ENCODE measurements around the gene PRELID2.

Gene PRELID2

DNA sequence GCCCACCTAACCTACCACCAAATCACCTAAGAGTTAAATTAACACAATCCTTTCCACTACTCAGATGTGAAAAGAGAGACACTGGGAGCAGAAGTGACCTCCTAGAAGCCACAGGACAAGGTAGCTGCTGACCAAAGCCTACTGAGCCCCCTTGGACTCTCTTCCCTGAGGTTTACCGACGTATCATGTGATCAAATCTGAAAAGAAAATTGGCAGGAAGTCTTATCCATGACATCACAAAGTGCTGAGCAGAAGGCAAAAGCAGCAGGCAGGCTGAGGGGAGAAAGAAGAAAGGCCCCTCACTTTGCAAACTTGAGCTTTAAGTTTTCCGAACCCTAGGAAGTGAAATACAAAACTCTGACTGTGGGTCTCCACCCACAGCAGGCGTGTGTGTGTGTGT, 11.1 kb downstream of the PRELID2 start:
- TF ChIP-seq, protein P1, sequence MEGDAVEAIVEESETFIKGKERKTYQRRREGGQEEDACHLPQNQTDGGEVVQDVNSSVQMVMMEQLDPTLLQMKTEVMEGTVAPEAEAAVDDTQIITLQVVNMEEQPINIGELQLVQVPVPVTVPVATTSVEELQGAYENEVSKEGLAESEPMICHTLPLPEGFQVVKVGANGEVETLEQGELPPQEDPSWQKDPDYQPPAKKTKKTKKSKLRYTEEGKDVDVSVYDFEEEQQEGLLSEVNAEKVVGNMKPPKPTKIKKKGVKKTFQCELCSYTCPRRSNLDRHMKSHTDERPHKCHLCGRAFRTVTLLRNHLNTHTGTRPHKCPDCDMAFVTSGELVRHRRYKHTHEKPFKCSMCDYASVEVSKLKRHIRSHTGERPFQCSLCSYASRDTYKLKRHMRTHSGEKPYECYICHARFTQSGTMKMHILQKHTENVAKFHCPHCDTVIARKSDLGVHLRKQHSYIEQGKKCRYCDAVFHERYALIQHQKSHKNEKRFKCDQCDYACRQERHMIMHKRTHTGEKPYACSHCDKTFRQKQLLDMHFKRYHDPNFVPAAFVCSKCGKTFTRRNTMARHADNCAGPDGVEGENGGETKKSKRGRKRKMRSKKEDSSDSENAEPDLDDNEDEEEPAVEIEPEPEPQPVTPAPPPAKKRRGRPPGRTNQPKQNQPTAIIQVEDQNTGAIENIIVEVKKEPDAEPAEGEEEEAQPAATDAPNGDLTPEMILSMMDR (conservative IDR thresholded peaks at IDR 0.05) = no peak
- no peak overlapping the region for H3K27ac ChIP-seq

DNA sequence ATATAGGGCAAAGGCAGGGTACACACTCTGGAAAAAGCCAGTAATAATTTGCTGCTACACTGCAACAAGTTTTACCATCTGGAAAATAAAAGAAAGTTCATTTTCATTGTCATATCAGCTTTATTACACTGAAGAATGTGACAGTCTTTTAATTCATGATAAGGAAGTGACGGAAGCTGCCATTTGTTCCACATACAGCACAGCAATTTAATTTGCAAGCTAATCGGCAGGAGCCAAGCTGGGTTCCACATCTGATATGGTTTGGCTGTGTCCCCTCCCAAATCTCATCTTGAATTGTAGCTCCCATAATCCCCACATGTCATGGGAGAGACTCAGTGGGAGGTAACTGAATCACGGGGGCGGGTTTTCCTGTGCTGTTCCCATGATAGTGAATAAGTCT, 16.5 kb downstream of the PRELID2 start:
- H3K27ac ChIP-seq = no peak overlapping the region
- TF ChIP-seq, protein P1 (conservative IDR thresholded peaks at IDR 0.05) = no peak

DNA sequence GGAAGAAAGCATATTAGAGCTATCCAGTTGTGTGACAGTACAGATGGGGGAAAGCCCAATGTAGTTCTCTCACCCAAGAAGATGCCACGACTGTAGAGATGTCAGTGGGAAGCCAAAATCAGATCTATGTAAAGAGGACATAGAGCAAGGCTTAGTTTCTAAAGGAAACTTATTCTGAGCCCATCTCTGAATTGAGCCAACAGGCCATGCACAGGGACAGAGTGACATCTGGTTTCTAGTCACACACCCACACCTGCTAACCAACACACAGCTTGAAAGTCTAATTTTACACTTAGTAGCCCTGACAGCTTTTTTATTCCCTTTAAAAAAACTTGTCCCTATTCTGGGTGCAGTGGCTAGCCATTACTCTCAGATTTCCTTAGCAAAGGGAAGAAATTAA, 22.3 kb downstream of the PRELID2 start:
- no peak overlapping the region for H3K27ac ChIP-seq
- TF ChIP-seq, protein P1 (conservative IDR thresholded peaks at IDR 0.05) = no peak

DNA sequence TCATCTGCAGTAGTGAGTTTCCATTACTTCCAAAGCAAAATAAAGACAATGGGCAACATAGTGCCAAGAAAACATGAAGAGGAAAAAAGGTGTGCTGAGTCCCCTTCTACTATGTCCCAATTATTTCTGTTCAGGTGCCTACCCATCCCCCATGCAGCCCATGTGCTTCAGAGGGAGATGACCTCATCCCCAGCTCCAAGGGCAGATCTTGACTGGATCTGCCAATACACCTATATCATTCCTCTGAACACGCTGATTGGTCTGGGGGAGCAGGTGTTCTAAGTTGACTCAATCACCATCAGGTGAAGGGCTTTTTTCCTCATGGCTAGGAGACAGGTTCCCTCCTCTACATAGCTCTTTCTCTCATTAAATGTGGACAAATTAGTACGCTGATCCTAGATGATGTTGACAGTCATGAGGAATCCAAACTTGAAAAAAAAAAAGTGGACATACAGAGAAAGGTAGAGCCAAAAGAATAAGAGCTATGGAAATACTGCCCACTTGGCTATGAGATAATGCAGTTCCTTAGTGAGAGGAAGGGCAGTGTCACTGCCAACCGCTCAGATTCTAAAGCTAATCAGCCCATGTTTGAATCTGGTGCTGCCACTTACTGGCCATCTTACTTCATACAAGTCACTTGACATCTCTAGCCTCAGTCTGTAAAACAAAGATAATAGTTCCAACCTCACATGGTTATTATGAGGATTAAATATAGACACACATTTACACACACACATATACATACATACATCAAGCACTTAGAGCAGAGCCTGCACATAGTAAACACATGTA, 23.1 kb downstream of the PRELID2 start:
- TF ChIP-seq, protein P1 (conservative IDR thresholded peaks at IDR 0.05) = peak; percentile 64
- H3K27ac ChIP-seq = no peak overlapping the region

DNA sequence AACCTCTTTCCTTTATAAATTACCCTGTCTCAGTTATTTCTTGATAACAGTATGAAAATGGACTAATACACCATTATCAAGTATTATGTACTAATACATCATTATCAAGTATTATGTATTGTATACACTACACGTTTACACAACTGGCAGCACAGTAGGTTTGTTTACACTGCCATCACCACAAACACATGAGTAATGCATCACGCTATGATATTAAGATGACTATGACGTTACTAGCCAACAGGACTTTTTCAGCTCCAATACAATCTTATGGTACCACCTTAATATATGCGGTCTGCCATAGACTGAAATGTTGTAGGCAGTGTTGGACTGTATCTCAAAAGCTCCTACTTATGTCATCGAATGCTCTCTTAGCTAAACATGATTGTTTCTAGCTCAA, 28.2 kb downstream of the PRELID2 start:
- TF ChIP-seq, protein P1 (conservative IDR thresholded peaks at IDR 0.05) = no peak
- no peak overlapping the region for H3K27ac ChIP-seq

DNA sequence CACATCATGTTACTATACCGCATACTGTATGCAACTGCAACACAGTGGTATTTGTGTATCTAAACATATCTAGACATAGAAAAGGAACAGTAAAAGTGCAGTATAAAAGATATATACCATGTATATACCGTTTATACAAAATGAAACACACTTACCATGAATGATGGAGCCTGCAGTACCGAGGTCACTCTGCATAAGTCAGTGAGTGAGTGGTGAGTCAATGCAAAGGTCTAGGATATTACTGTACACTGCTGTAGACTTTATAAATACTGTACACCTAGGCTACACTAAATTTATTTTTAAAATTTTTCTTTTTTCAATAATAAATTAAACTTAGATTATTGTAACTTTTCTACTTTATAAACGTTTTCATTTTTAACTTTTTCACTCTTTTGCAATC, 29.3 kb downstream of the PRELID2 start:
- TF ChIP-seq, protein P1 (conservative IDR thresholded peaks at IDR 0.05) = no peak
- H3K27ac ChIP-seq = no peak overlapping the region

DNA sequence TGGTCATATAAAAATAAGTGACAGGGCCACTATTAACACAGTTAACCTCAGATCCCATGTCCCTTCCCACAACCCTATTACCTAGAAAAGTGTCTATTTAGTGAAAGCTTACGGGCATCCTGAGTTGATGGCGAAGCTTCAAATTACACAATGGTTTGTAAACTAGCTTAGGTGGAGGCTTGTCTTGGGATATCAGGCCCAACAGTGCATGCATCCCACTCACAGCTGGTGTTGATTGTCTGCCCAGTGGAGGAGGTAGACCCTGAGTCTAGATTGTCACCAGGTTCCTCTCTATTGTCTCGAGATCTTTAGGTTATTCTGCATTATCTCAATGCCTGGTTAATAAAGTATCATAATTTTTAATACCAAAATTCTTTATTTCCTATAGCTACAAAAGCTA, 30.4 kb downstream of the PRELID2 start:
- TF ChIP-seq, protein P1 (conservative IDR thresholded peaks at IDR 0.05) = no peak
- H3K27ac ChIP-seq = no peak overlapping the region

Data from VCaP (cell line).